Measurements from ENCODE around the gene PCTP. TPM values are rescaled to one million over a fixed set of nuclear protein-coding genes. Genes with fewer than 3 reads are reported as not detected.
A peak's percentile ranks its signal among the peaks of the same experiment; 100 is the strongest.

PCTP gene
- polyA plus RNA-seq, 3 donors: 29.2 to 34.6 (median 32.8) TPM

DNA sequence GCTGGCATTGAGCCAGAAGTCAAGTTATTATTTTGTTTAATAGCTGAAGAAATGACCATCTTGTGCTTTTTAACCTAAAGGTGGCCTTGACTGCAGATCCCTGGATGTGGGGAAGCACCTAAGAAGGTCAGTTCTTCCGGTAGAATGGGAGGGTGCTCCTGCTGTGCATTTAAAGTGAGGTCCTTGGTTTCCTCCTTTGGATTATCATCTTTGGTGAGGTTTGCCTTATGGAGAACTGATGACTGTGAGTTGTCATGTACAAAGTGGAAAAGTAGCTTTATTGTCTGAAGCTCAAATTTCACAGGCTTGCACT lies 66.5 kb downstream of the PCTP start:
- DNase-seq (ENCODE audit: extremely low read depth in 1 of 11, low read depth in 9 of 11, low spot score in 4 of 11): no peak

GRCh38 chr17:55818026-55818425 lies 67.2 kb downstream of the PCTP start:
- DNase-seq (ENCODE audit: extremely low read depth in 1 of 11, low read depth in 9 of 11, low spot score in 4 of 11): no peak

DNA sequence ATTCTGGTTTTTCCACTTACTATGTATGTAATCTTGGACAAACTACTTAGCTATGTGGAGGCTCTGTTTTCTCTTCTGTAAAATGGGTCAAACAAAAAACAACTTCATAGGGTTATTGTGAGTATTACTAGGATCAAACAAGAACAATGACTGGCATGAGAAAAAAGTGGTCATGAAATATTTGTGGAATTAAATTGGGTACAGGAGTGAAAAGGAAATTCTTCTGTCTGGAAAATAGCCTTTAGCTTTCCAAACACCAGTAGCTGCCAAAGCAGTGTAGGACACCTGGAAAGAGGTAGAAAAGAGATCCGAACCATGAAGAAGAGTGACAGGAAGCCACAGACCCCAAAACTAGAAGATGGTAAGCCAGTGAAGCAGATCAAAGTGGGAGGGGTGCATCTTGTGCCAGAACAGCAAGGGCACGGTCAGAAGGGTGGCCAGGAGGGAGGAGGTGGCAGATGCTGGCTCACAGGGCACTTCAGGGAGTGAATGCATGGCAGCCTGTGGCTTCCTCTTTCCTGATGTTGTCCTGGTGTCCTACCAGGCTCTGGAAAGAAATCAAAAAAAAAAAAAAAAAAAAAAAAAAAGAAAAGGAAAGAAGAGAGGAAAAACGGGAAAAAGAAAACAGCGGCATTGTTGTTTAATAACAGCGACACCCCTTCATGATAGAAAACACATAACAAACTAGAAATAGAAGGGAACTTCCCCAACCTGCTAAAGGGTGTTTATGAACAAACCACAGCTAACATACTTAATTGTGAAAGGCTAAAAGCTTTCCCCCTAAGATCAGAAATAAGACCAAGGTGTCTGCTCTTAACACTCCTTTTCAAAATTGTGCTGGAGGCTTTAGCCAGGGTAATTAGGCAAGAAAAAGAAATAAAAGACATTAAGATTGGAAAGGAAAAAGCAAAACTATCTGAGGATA lies 67.9 kb downstream of the PCTP start:
- DNase-seq (ENCODE audit: extremely low read depth in 1 of 11, low read depth in 9 of 11, low spot score in 4 of 11): no peak

GRCh38 chr17:55820675-55821074 lies 69.8 kb downstream of the PCTP start:
- DNase-seq (ENCODE audit: extremely low read depth in 1 of 11, low read depth in 9 of 11, low spot score in 4 of 11): no peak

GRCh38 chr17:55822028-55822427 lies 71.2 kb downstream of the PCTP start:
- DNase-seq (ENCODE audit: extremely low read depth in 1 of 11, low read depth in 9 of 11, low spot score in 4 of 11): no peak

GRCh38 chr17:55825213-55825612 lies 74.4 kb downstream of the PCTP start:
- peak in 1 of 11 donors; percentile 3 for DNase-seq (ENCODE audit: extremely low read depth in 1 of 11, low read depth in 9 of 11, low spot score in 4 of 11)

Other genes with a start within 250 kb of the PCTP start
- under 1 TPM in 1 of 3 donors, not detected in 2; 0.14 TPM for gene SMIM36, start 239.6 kb upstream of the PCTP start, polyA plus RNA-seq (ENCODE audit: insufficient read length in 3 of 3)
- 10 to 100 TPM; 63.5 to 68.9 (median 65.0) TPM for gene TMEM100, start 28.2 kb upstream of the PCTP start, polyA plus RNA-seq (ENCODE audit: insufficient read length in 3 of 3)

Data from renal cortex interstitium (tissue), 11 donors.